NCI-H146 (cell line): ENCODE data around the gene RASGRF2.

Experiments
- DNase-seq: peaks from one replicate; lab custom pipeline; 2025; lab: John Stamatoyannopoulos, UW

Gene RASGRF2

GRCh38 chr5:81208904-81209303, 248.7 kb downstream of the RASGRF2 start:
- no peak for DNase-seq

- peak; percentile 38 for DNase-seq
These were observed 249.2 kb downstream of the RASGRF2 start for GRCh38 chr5:81209386-81209785.

- DNase-seq = peak; percentile 89
These were observed 249.8 kb downstream of the RASGRF2 start for GRCh38 chr5:81209869-81210493.

- DNase-seq = peak; percentile 95
These were observed 252.1 kb downstream of the RASGRF2 start for GRCh38 chr5:81212211-81212751.

- DNase-seq = peak; percentile 85
These were observed 252.9 kb downstream of the RASGRF2 start for GRCh38 chr5:81213070-81213469.

- no peak for DNase-seq
These were observed 254.7 kb downstream of the RASGRF2 start for GRCh38 chr5:81214848-81215247.

- DNase-seq = no peak
These were observed 256.0 kb downstream of the RASGRF2 start for GRCh38 chr5:81216152-81216551.

- no peak for DNase-seq
These were observed 259.2 kb downstream of the RASGRF2 start for GRCh38 chr5:81219389-81219788.

GRCh38 chr5:81222285-81222684, 262.1 kb downstream of the RASGRF2 start:
- no peak for DNase-seq

GRCh38 chr5:81225463-81225862, 265.3 kb downstream of the RASGRF2 start:
- no peak for DNase-seq

GRCh38 chr5:81226286-81226685, 266.1 kb downstream of the RASGRF2 start:
- DNase-seq = no peak

- no peak for DNase-seq
These were observed 266.8 kb downstream of the RASGRF2 start for GRCh38 chr5:81226949-81227348.

- DNase-seq = no peak
These were observed 267.9 kb downstream of the RASGRF2 start for GRCh38 chr5:81228084-81228483.

GRCh38 chr5:81230416-81230815, 270.3 kb downstream of the RASGRF2 start:
- no peak for DNase-seq

GRCh38 chr5:81232464-81233079, 272.4 kb downstream of the RASGRF2 start:
- DNase-seq = no peak

- no peak for DNase-seq
These were observed 273.0 kb downstream of the RASGRF2 start, which contains the start of gene CKMT2 for GRCh38 chr5:81233080-81233634. Gene CKMT2 (plus strand): TSS chr5:81233322. CDS start chr5:81251133, 17,811 bp downstream.

GRCh38 chr5:81234299-81234698, 274.1 kb downstream of the RASGRF2 start:
- no peak for DNase-seq

GRCh38 chr5:81234801-81235200, 274.6 kb downstream of the RASGRF2 start:
- no peak for DNase-seq

- no peak for DNase-seq
These were observed 275.3 kb downstream of the RASGRF2 start for GRCh38 chr5:81235287-81236072.

- no peak for DNase-seq
These were observed 278.3 kb downstream of the RASGRF2 start for GRCh38 chr5:81238460-81238859.

GRCh38 chr5:81239613-81240012, 279.4 kb downstream of the RASGRF2 start:
- no peak for DNase-seq

GRCh38 chr5:81241001-81241400, 280.8 kb downstream of the RASGRF2 start:
- DNase-seq = no peak
